HepG2 (cell line): ENCODE results near the gene TIMM23. TPM values are rescaled to one million over a fixed set of nuclear protein-coding genes. Genes with fewer than 3 reads are reported as not detected.
"Not testable (repeated sequence)": the region's sequence is repeated elsewhere in the genome, so short reads cannot be mapped to it uniquely, and the experiment has no call there.

Experiments used
- ATAC-seq: fragments of 200-7000 bp; cut with Tn5 transposase; 3 replicates; pipeline ENCODE4 v1.9.1; 2020; ENCODE audit warnings: mild to moderate bottlenecking, moderate library complexity
- BruUV-seq: library from RNA; stranded (reverse); fragments of 400-500 nt; replicated peaks from 2 replicates; lab custom pipeline; 2021; lab: Mats Ljungman, UMichigan
- CTCF ChIA-PET: fragments of 300-600 bp; formaldehyde crosslinking; extraction: SDS; loops from one replicate; lab custom pipeline; 2021; ENCODE audit warnings: low total read pairs, inconsistent platforms, low intra/inter-chr PET ratio; lab: Yijun Ruan, JAX
- POLR2A ChIA-PET: fragments of 350-600 bp; sonication (Branson Sonifier 250); formaldehyde crosslinking; loops from one replicate; lab custom pipeline; 2020; ENCODE audit warnings: antibody characterized with exemption, inconsistent platforms; lab: Yijun Ruan, JAX
- DNase-seq: peaks from one replicate; pipeline ENCODE4 v3.0.0-alpha.2; 2015; ENCODE audit warnings: low spot score
- FAIRE-seq: peaks from 3 replicates; lab custom pipeline; 2011; peaks lifted over from hg19 to GRCh38; lab: Jason Lieb, UNC
- H2AFZ ChIP-seq: one replicate; pipeline ENCODE4 v1.6.1; 2011; ENCODE audit warnings: low read length, inconsistent platforms
- H3K27ac ChIP-seq: fragments of 300-600 bp; 3 replicates; pipeline ENCODE4 v1.8.0; 2011; ENCODE audit warnings: mixed run types, mild to moderate bottlenecking, mixed read lengths, low read length, inconsistent platforms; ENCODE audit not compliant: insufficient read depth; ENCODE audit errors: extremely low read length
- H3K27me3 ChIP-seq, 2 experiments: fragments of 200-600 bp in 1 of 2; 2 replicates in 1 of 2; 3 replicates in 1 of 2; pipeline versions ENCODE4 v1.6.0 to v1.8.0; 2011; ENCODE audit warnings: low read length in 2 of 2, mild to moderate bottlenecking in 2 of 2, moderate library complexity in 2 of 2, inconsistent platforms in 1 of 2; ENCODE audit not compliant: insufficient read depth in 2 of 2, control insufficient read depth in 1 of 2
- H3K36me3 ChIP-seq, 2 experiments: fragments of 200-600 bp in 1 of 2; replicated peaks in 1 of 2; 2 replicates in 1 of 2; 3 replicates in 1 of 2; pipeline versions ENCODE4 v1.5.1 to v1.8.0; 2011; ENCODE audit warnings: low read length in 2 of 2, inconsistent platforms in 1 of 2; ENCODE audit not compliant: insufficient read depth in 2 of 2, control insufficient read depth in 1 of 2
- H3K4me1 ChIP-seq: 2 replicates; pipeline ENCODE4 v1.5.1; 2012; ENCODE audit warnings: low read length, inconsistent platforms; ENCODE audit not compliant: insufficient read depth
- H3K4me2 ChIP-seq: 2 replicates; pipeline ENCODE4 v1.6.0; 2011; ENCODE audit warnings: low read depth, low read length, inconsistent platforms
- H3K4me3 ChIP-seq, 3 experiments: fragments of 200-600 bp in 1 of 3; sonication (generic), shearing (Covaris generic) in 1 of 3; replicated peaks in 1 of 3; 2 replicates each; pipeline ENCODE4 v1.5.1; 2011 to 2016; ENCODE audit warnings: low read length in 3 of 3, inconsistent platforms in 2 of 3, low read depth in 2 of 3, mild to moderate bottlenecking in 2 of 3, control low read depth in 1 of 3, mixed read lengths in 1 of 3; ENCODE audit not compliant: insufficient read depth in 1 of 3
- H3K79me2 ChIP-seq: one replicate; pipeline ENCODE4 v1.6.1; 2011; ENCODE audit warnings: low read length, inconsistent platforms; ENCODE audit not compliant: insufficient read depth
- H3K9ac ChIP-seq: 2 replicates; pipeline ENCODE4 v1.6.0; 2011; ENCODE audit warnings: mild to moderate bottlenecking, low read depth, low read length, inconsistent platforms; ENCODE audit not compliant: insufficient read depth
- H3K9me3 ChIP-seq: 2 replicates; pipeline ENCODE4 v1.5.1; 2012; ENCODE audit warnings: mild to moderate bottlenecking, low read length
- H4K20me1 ChIP-seq: 2 replicates; pipeline ENCODE4 v1.6.0; 2011; ENCODE audit warnings: inconsistent platforms, mild to moderate bottlenecking, low read length, moderate library complexity; ENCODE audit not compliant: insufficient read depth
- SAP130 ChIP-seq: IDR thresholded peaks from 2 replicates; pipeline ENCODE4 v1.6.1; 2016; ENCODE audit warnings: low read depth
- SIX1 ChIP-seq: sonication (generic); formaldehyde crosslinking; IDR thresholded peaks from 2 replicates; pipeline ENCODE4 v1.4.0; 2020; ENCODE audit warnings: missing genetic modification reagents, borderline replicate concordance
- SIX4 ChIP-seq: sonication (generic); formaldehyde crosslinking; IDR thresholded peaks from 2 replicates; pipeline ENCODE4 v1.4.0; 2020; ENCODE audit warnings: missing genetic modification reagents
- SOX13 ChIP-seq, 3 experiments: fragments of 450-650 bp in 1 of 3; sonication (generic) in 1 of 3; formaldehyde crosslinking in 1 of 3; IDR thresholded peaks in 2 of 3; conservative IDR thresholded peaks in 1 of 3; 2 replicates each; pipeline versions ENCODE4 v1.5.0 to v1.6.1; 2016 to 2020; ENCODE audit warnings: antibody characterized with exemption in 1 of 3, mild to moderate bottlenecking in 1 of 3, missing compliant biosample characterization in 1 of 3, missing genetic modification reagents in 1 of 3, moderate library complexity in 1 of 3
- ZNF317 ChIP-seq: sonication (generic); formaldehyde crosslinking; IDR thresholded peaks from 2 replicates; pipeline ENCODE4 v1.5.0; 2020; ENCODE audit warnings: mild to moderate bottlenecking, missing genetic modification reagents
- WGBS: methylation state at CpG from one replicate; pipeline ENCODE4 v1.1.6; 2017; ENCODE audit warnings: low lambda C conversion rate; 5-methylcytosine and 5-hydroxymethylcytosine counted together
- in situ Hi-C: cut with HindIII; loops from 2 replicates; pipeline ENCODE4 v1.10.0; 2017; ENCODE audit warnings: low pct_unique_long_range_greater_than_20kb; ENCODE audit not compliant: extremely low pct_ligation_motif_present
- intact Hi-C: fragments of 100-400 bp; cut with micrococcal nuclease; formaldehyde crosslinking; loops from one replicate; pipeline ENCODE4 v1.10.0; 2022; ENCODE audit not compliant: unreplicated experiment
- polyA plus RNA-seq, 8 experiments: library from polyadenylated mRNA; depleted of rRNA in 3 of 8; stranded (reverse) in 7 of 8; unstranded in 1 of 8; fragments of >200 nt; fragmentation: Illumina TruSeq in 4 of 8; extraction: Trizol in 4 of 8; gene quantifications; 2 replicates each; pipeline versions ENCODE4 v1.2.1 to v1.2.3, GENCODE V29; 2011 to 2016; ENCODE audit warnings: low read depth in 4 of 8, missing spikeins in 1 of 8, mixed read lengths in 1 of 8; ENCODE audit not compliant: insufficient read depth in 1 of 8
- total RNA-seq, 5 experiments: library from RNA; depleted of rRNA; stranded (reverse); fragments of >200 nt; fragmentation: Illumina TruSeq; extraction: Trizol; gene quantifications; 2 replicates each; pipeline ENCODE4 v1.2.3, GENCODE V29; 2016; ENCODE audit warnings: low read depth in 1 of 5

Gene TIMM23
- total and polyA plus RNA-seq, 2 of the 13 experiments (the other 11 are each of a cell fraction or from before 2014, with no cell fraction given) = 80.2 to 98.6 TPM

- in situ Hi-C loops; H3K9me3 ChIP-seq; DNase-seq; H3K27me3 ChIP-seq; H3K27ac ChIP-seq; BruUV-seq; H2AFZ ChIP-seq; H4K20me1 ChIP-seq; H3K4me2 ChIP-seq; H3K9ac ChIP-seq; FAIRE-seq; intact Hi-C loops; H3K4me3 ChIP-seq; TF ChIP-seq SOX13 (IDR thresholded peaks at IDR 0.05): not testable (repeated sequence)
- peak; percentile 95 for TF ChIP-seq ZNF317
- TF ChIP-seq SIX4 = peak; percentile 88; the same call in 1 of the 2 replicates
- TF ChIP-seq SAP130 (CRISPR knock-in tag) = peak; percentile 37; the same call in 1 of the 2 replicates
- peak; percentile 83; the same call in 1 of the 2 replicates for TF ChIP-seq SIX1 (CRISPR knock-in tag)
- 0 out of 4 replicates have a peak, but pooled peaks of 1 of the 2 experiments have one; percentile 8 for TF ChIP-seq SOX13 (CRISPR knock-in tag; conservative IDR thresholded peaks at IDR 0.05 in 1 of 2, IDR thresholded peaks at IDR 0.05 in 1 of 2)
- peaks cover 13% of the 10 kb centered on the region for H3K79me2 ChIP-seq
- 73% methylated on average over 2 of the region's 2 CpGs for WGBS
- peak; percentile 46; the same call in 2 of the 3 replicates for ATAC-seq
- peaks cover 0 to 16% of the 10 kb centered on the region in 2 experiments; a peak in 3 of 5 replicates for H3K36me3 ChIP-seq
- CTCF ChIA-PET = interaction anchor here (0.9 kb wide), 1 partner anchor 44 kb away, joined by 3 read pairs; no protein-coding TSS in a partner anchor
- POLR2A ChIA-PET = interaction anchor here (1.3 kb wide), 1 partner anchor 39 kb away, joined by 5 read pairs; no protein-coding TSS in a partner anchor
- H3K4me1 ChIP-seq = peaks cover 31% of the 10 kb centered on the region
These were observed 12.2 kb downstream of the TIMM23 start for GRCh38 chr10:45984473-45984872.

- POLR2A ChIA-PET, H3K9ac ChIP-seq, intact Hi-C loops, DNase-seq, H3K27ac ChIP-seq, H3K9me3 ChIP-seq, H3K4me2 ChIP-seq, H2AFZ ChIP-seq, in situ Hi-C loops, H4K20me1 ChIP-seq, H3K4me3 ChIP-seq, BruUV-seq, FAIRE-seq, H3K27me3 ChIP-seq, CTCF ChIA-PET, ATAC-seq: not testable (repeated sequence)
- 91% methylated on average over 3 of the region's 3 CpGs for WGBS
- Histone ChIP-seq H3K36me3 (peaks cover 0 to 16% of the 10 kb centered on the region in 2 experiments; a peak in 3 of 5 replicates), H3K4me1 (peaks cover 31% of the 10 kb centered on the region), H3K79me2 (peaks cover 13% of the 10 kb centered on the region)
These were observed 13.3 kb downstream of the TIMM23 start for GRCh38 chr10:45985590-45985989.
